HEK293T (cell line): Measurements from ENCODE around the gene C1orf105.
"Not testable (repeated sequence)": the region's sequence is repeated elsewhere in the genome, so short reads cannot be mapped to it uniquely, and the experiment has no call there.

Experiments
- CTCF ChIA-PET: fragments of 350-600 bp; formaldehyde crosslinking; extraction: SDS; loops from one replicate; lab custom pipeline; 2021; ENCODE audit warnings: antibody characterized with exemption, inconsistent platforms; lab: Yijun Ruan, JAX
- POLR2A ChIA-PET: fragments of 350-600 bp; formaldehyde crosslinking; extraction: SDS; loops from one replicate; lab custom pipeline; 2020; ENCODE audit warnings: antibody characterized with exemption, inconsistent platforms; lab: Yijun Ruan, JAX
- DNase-seq: peaks from one replicate; pipeline ENCODE4 v3.0.0; 2012; ENCODE audit warnings: mixed read lengths; ENCODE audit errors: extremely low spot score
- ARNT ChIP-seq: fragments of 450-650 bp; IDR thresholded peaks from 2 replicates; pipeline ENCODE4 v1.6.1; 2017; ENCODE audit warnings: mild to moderate bottlenecking
- BHLHE40 ChIP-seq: fragments of 450-650 bp; IDR thresholded peaks from 2 replicates; pipeline ENCODE4 v1.6.1; 2016; ENCODE audit warnings: mild to moderate bottlenecking, moderate library complexity, borderline replicate concordance
- CTBP1 ChIP-seq: fragments of 450-650 bp; IDR thresholded peaks from 2 replicates; pipeline ENCODE4 v1.6.1; 2016; ENCODE audit warnings: borderline replicate concordance
- ELF4 ChIP-seq: fragments of 450-650 bp; IDR thresholded peaks from 2 replicates; pipeline ENCODE4 v1.6.1; 2017; ENCODE audit warnings: antibody characterized with exemption
- FOXA1 ChIP-seq: fragments of 450-650 bp; IDR thresholded peaks from 2 replicates; pipeline ENCODE4 v1.6.1; 2016; ENCODE audit warnings: mild to moderate bottlenecking
- FOXK2 ChIP-seq: fragments of 450-650 bp; IDR thresholded peaks from 2 replicates; pipeline ENCODE4 v1.6.1; 2016; ENCODE audit warnings: mild to moderate bottlenecking
- FOXM1 ChIP-seq: fragments of 450-650 bp; IDR thresholded peaks from 2 replicates; pipeline ENCODE4 v1.6.1; 2017; ENCODE audit warnings: mild to moderate bottlenecking, borderline replicate concordance
- HDGF ChIP-seq: fragments of 450-650 bp; IDR thresholded peaks from 2 replicates; pipeline ENCODE4 v1.6.1; 2017; ENCODE audit warnings: antibody characterized with exemption, borderline replicate concordance
- L3MBTL2 ChIP-seq: fragments of 450-650 bp; conservative IDR thresholded peaks from 2 replicates; pipeline ENCODE4 v1.6.1; 2016; ENCODE audit warnings: mild to moderate bottlenecking
- LEF1 ChIP-seq: fragments of 450-650 bp; IDR thresholded peaks from 2 replicates; pipeline ENCODE4 v1.6.1; 2017; ENCODE audit warnings: mild to moderate bottlenecking, borderline replicate concordance
- NFRKB ChIP-seq: fragments of 450-650 bp; IDR thresholded peaks from 2 replicates; pipeline ENCODE4 v1.6.1; 2016; ENCODE audit warnings: mild to moderate bottlenecking, moderate library complexity
- SP1 ChIP-seq: fragments of 450-650 bp; IDR thresholded peaks from 2 replicates; pipeline ENCODE4 v1.6.1; 2017
- SUZ12 ChIP-seq: fragments of 450-650 bp; IDR thresholded peaks from 2 replicates; pipeline ENCODE4 v1.6.1; 2016; ENCODE audit warnings: mild to moderate bottlenecking
- TARDBP ChIP-seq: fragments of 450-650 bp; IDR thresholded peaks from 2 replicates; pipeline ENCODE4 v1.6.1; 2016
- ZNF384 ChIP-seq: fragments of 450-650 bp; IDR thresholded peaks from 2 replicates; pipeline ENCODE4 v1.6.1; 2016
- TF ChIP-seq, protein P1 (sequence below): fragments of 450-650 bp; IDR thresholded peaks from 2 replicates; pipeline ENCODE4 v1.6.1; 2016

Gene C1orf105, protein sequence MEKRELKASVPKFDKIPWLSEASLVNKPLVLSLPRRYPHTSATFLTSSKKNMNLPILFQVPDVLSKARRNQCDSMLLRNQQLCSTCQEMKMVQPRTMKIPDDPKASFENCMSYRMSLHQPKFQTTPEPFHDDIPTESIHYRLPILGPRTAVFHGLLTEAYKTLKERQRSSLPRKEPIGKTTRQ

DNA sequence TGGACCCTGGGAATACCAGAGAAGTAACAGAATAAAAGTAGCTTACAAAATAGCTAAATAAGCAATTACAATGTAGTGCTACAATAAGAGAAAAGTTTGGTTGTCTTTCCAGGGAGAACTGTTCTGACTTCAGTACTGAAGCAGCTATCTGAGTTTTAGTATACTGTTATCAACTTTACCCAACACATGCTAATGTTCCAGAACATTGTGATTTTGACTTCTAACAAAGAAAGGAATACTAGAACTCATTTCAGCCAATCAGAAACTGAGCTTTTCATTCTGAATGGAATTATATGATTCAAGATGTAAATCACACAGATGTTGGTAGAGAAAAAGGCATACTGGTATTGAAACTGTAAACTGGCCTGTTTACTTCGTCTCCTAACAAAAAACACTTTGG is at the start of gene C1orf105:
Gene C1orf105, plus strand, starts transcription at position 301 of the 400 bp plus-strand sequence. CDS start 201 bp downstream, outside the sequence.
- ChIA-PET POLR2A (no interaction called here), CTCF (no interaction called here)
- DNase-seq = no peak
- TF ChIP-seq BHLHE40 (no peak), ZNF384 (no peak), FOXK2 (no peak), ARNT (no peak), FOXA1 (no peak), SUZ12 (no peak), CTBP1 (no peak), NFRKB (no peak), TARDBP (no peak), SP1 (no peak), L3MBTL2 (no peak), FOXM1 (no peak), LEF1 (no peak)
- TF ChIP-seq, protein P1, sequence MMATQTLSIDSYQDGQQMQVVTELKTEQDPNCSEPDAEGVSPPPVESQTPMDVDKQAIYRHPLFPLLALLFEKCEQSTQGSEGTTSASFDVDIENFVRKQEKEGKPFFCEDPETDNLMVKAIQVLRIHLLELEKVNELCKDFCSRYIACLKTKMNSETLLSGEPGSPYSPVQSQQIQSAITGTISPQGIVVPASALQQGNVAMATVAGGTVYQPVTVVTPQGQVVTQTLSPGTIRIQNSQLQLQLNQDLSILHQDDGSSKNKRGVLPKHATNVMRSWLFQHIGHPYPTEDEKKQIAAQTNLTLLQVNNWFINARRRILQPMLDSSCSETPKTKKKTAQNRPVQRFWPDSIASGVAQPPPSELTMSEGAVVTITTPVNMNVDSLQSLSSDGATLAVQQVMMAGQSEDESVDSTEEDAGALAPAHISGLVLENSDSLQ = no peak

DNA sequence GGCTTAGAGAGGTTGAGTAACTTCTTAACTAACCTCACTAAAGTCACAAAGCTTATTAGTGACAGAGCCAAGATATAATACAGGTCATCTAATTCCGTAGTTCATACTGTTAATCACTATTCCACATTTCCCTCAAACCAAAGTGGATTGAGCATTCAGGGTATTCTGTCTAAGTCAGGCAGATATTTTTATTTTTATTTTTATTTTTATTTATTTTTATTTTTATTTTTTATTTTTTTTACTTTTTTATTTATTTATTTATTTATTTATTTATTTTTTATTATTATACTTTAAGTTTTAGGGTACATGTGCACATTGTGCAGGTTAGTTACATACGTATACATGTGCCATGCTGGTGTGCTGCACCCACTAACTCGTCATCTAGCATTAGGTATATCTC is 48.8 kb upstream of the C1orf105 start:
- DNase-seq, POLR2A ChIA-PET, CTCF ChIA-PET: not testable (repeated sequence)

DNA sequence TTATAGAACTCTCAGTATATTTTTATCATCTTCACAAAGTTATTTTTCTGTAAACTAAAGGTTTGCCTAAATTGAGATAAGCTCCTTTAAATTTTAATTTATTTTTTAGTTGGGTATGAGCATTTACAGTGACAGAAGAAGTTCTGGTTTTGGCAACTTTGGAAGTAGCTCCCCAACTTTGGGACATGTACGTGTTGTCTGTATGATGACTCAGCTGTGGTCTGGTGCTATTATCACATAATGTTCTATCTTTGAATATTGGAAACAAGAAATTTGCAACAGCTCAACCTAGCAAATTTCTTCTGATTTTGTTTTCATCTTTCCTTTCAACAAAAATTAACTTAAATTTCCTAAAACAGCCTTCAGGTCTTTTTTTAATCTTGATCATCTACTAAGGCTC is 46.6 kb upstream of the C1orf105 start:
- TF ChIP-seq SUZ12 (no peak), L3MBTL2 (no peak), HDGF (no peak), ELF4 (no peak), NFRKB (no peak)
- TF ChIP-seq, protein P1 = no peak
- ChIA-PET CTCF (no interaction called here), POLR2A (no interaction called here)
- no peak for DNase-seq

DNA sequence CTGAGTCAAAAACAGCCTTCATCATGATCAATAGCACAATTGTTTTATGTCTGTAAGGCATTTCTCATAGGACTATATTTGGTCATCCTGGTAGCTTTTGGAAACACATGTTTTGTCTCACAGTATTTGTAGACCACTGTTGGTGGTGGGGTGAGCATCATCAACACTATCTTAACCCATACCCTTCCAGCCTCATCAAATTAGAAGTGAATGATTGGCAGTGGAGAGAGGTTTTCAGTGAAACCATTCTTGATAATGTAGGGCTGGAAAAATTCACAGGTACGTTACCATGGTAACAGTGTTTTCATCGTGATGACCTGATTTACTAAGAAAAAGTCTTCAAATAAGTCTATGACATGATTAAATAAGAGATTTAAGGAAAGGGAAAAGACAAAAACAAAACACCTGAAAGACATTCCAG is 45.3 kb upstream of the C1orf105 start:
- POLR2A ChIA-PET = no interaction called here
- TF ChIP-seq HDGF (no peak), FOXM1 (no peak), LEF1 (no peak), CTBP1 (no peak), FOXA1 (no peak), TARDBP (no peak)
- CTCF ChIA-PET = interaction anchor here (0.6 kb wide), 1 partner anchor 624 kb away, joined by 3 read pairs; no protein-coding TSS in a partner anchor
- DNase-seq = no peak

DNA sequence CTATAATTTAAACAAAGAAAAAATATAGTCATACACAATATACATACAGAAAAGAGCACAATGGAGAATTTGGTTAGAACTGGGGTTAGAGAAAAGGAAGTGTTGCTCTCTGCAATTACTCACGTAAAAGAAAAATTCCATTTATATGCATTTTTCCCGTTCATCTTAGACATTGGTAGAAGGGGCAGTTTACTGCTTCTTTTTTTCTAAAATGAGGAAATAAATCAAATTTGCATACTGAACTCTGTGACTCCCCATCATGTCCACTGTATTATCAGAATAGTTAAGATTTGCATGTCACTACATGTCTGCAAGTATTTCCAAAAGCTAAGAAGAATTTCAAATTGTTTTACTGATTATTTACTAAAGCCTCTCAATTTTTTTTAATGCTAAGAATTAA is 44.1 kb upstream of the C1orf105 start:
- CTCF ChIA-PET = interaction anchor here (0.7 kb wide), 1 partner anchor 385 kb away, joined by 3 read pairs; no protein-coding TSS in a partner anchor
- POLR2A ChIA-PET = no interaction called here
- no peak for DNase-seq
- TF ChIP-seq BHLHE40 = no peak
- TF ChIP-seq SP1 = no peak
- no peak for TF ChIP-seq FOXM1
- no peak for TF ChIP-seq TARDBP
- no peak for TF ChIP-seq LEF1

DNA sequence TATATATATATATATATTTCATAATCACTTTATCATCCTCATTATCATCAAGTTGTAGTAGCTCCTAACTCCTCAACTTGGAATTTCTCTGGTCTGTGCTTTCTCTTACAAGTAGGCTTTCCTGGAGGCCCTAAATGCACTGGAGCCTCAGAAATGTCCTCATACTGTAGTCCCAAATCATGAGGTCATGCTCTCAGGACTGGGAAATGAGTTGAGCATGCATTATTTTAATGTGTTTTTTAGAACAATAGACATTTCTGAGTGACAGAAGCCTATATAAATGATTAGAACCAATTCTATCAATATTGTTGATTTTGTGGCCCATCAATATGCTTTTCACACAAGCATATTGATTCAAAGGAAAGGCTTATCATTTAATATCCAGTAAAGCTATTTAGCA is 42.9 kb upstream of the C1orf105 start:
- POLR2A ChIA-PET = no interaction called here
- TF ChIP-seq SUZ12 = no peak
- no peak for TF ChIP-seq LEF1
- TF ChIP-seq TARDBP = no peak
- no peak for TF ChIP-seq ZNF384
- TF ChIP-seq CTBP1 = no peak
- no peak for TF ChIP-seq BHLHE40
- no peak for TF ChIP-seq ARNT
- no peak for TF ChIP-seq FOXK2
- no peak for TF ChIP-seq L3MBTL2
- TF ChIP-seq, protein P1 = no peak
- no peak for TF ChIP-seq FOXA1
- no peak for TF ChIP-seq SP1
- no peak for TF ChIP-seq NFRKB
- DNase-seq = no peak
- CTCF ChIA-PET = no interaction called here

DNA sequence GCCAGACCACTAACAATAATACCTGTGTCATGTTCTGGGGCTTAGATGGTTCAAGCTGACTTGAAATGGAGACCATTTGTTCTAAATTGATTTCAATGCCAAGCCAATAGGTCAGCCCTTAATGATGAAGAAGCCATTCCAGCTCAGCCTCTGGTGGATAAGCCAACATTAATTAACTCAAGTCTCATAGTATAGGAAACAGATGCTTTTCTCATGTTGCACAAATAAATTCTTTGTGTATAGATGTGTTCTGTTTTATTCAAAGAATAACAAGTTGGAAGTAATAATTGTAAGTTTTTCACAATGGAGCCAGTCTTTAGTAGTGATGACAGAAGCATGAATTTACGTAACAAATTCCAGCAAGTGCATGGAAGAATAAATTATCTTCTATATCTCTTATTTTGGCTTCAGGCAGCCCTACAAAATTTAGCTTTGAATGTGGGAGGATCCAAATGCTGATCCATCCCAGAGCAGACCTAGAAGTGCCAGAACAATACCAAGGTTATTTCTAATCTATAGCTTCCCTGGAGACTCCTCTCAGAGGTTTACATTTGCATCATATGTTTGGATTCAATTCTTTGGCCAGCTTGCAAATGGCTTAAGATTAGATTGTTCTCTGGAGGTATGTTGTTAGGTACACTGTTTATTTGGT is 42.2 kb upstream of the C1orf105 start:
- no peak for DNase-seq
- ChIA-PET POLR2A (no interaction called here), CTCF (no interaction called here)
- TF ChIP-seq ZNF384 (no peak), SUZ12 (no peak), CTBP1 (no peak), SP1 (no peak), ELF4 (no peak), FOXK2 (no peak), ARNT (no peak), TARDBP (no peak), BHLHE40 (no peak), FOXM1 (no peak), NFRKB (no peak), FOXA1 (no peak)
- TF ChIP-seq, protein P1 = no peak
